Stimulated activated CD4-positive, alpha-beta T cell treated with anti-CD3 and anti-CD28 coated beads, TNF-alpha, amount 100 ng/mL, for 24 hours (primary cell): ENCODE data around the gene TEAD4.

ENCODE experiments used
- DNase-seq, 3 experiments: peaks; one replicate each; pipeline ENCODE4 v3.0.0-alpha.2; 2020; ENCODE audit warnings: low read depth in 3 of 3

TEAD4 gene

GRCh38 chr12:3081091-3081490, 121.9 kb downstream of the TEAD4 start:
- no peak for DNase-seq

DNA sequence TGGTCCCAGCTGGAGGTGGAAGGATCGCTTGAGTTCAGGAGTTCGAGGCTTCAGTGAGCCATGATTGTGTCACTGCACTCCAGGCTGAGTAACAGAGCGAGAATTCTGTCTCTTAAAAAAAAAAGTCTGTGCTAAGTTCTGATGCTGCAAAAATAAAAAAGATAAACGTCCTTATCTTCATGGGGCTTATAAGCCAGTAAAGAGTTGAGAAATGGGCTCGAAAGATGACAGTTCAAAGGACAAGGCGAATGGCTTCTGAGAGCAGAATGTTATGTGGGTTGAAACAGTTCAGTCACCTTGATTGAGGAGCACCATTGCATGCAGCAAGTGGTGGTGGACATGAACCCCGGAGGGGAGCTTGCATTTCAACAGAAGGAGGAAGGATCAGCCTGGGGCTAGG, 122.7 kb downstream of the TEAD4 start:
- no peak for DNase-seq

DNA sequence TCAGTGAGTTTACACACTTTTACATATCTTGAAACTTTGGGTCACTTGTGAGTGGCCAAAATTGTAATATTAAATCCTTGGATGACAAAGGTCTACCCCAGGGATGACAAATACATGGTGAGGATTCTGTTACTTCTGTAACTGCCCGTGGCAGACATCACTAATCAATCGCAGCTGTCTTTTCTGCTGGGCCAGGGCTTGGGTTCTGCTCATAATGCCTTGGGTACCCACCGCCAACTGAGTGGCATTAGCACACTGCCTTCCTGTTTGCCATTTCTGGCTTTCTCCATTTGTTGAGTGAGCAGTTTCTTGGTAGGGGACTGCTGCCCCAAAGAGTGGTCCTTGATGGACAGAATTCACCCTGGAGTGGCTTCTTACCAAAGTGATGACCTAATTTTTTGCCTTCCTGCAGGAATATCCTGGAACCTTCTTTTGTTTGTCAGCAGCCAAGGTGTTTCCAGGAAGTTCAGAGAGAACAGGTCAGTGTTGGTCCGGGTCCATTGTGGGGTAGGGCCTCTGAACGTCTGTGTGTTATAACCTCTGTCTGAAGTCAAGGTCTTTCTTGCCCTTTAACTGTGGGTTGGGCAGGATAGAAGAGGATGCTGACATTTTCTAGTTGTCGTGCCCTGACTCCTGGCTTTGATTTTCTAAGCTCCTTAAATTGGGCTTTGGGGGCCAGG, 124.2 kb downstream of the TEAD4 start:
- DNase-seq = no peak

DNA sequence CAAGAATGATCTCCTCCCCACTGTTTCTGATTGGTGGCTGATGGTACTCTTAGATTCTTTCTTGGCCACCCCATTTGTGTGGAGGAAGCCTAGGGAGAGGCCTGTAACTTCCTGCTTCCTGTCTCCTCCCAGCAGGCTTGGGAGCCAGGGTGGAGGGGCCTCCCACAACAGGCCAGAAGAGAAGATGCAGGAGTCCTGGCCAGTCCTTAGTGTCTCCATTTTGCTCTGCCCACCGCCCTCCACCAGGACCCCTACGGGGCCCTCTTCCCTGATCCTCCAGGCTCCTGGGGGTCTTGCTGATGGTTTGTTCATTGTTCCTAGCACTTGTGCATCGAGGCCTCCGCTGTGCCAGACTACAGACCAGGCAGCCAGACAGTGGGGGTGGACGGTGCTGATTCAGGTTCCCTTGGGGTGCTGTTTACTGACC, 124.7 kb downstream of the TEAD4 start:
- no peak for DNase-seq

DNA sequence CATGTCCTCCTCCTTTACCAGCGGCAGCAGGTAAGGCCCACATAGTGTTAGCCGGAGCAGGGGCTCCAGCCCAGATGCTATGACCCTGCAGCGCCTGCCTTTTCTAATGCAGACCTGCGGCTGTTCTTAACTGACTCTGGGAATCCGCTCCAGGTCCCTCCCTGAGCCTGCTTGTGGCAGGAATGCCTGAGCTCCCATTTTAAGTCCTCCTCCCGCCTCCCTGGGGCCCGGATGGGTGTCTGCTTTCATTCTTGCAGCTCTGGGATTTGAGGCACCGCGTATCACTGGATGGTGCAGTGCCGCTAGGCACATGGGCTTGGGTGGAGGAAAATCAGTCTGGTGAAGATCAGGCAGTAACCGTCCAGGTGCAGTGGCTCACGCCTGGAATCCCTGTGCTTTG, 125.5 kb downstream of the TEAD4 start:
- no peak for DNase-seq

DNA sequence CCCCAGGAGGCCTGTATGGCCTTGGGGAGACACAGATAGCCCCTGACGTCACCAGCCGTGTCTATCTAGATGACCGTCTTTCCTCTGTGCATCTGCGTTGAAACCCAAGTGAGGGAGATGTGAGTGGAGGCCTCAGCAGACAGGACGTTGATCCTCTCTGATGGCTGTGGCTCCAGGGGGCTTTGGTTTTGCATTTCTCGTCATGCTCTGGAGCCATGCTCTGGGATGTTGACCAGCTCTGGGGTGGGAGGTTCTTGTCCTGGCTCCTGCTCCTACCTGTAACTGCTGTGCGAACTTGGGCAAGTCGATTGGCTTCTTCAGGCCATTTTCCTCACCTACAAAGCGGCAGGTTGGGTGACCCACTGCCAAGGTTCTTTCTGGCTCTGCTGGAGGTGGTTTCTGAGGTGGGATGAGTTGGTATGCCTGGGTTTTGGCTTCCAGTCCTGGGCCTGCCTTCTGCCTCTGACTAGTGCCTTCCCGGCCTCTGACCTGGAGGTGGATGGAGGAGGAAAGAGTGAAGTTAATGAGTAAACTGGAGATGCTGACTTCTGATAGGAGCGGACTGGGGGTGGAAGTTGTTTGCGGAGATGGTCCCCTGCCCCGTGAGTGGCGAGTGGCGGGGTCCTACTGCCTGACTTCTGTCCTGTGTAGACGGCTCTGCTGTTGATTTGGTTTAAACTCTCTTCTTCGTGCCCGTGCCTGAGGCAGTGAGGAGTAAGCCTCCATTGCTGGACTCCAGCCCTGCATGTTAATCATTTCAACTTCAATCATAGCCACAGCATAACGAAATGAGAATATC, 126.3 kb downstream of the TEAD4 start:
- no peak for DNase-seq

DNA sequence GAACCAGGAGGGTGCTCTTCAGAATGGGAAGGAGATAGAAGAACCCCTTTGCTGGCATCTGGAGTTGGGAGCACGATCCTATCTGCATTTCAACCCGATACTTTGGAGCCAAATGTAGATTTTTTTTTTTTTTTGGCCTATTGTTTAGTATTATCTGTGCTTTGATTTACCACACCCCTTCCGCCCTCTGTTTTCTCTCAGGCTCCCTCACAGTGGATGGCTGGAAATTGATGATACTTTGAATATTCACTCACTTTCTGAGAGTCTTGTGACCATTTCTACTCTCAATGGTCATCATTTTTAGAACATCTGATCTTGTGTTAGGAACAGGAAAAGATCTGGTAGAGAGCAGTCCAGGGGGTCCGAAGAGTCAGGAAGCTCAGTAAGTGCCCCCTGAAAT, 127.0 kb downstream of the TEAD4 start:
- DNase-seq = no peak

DNA sequence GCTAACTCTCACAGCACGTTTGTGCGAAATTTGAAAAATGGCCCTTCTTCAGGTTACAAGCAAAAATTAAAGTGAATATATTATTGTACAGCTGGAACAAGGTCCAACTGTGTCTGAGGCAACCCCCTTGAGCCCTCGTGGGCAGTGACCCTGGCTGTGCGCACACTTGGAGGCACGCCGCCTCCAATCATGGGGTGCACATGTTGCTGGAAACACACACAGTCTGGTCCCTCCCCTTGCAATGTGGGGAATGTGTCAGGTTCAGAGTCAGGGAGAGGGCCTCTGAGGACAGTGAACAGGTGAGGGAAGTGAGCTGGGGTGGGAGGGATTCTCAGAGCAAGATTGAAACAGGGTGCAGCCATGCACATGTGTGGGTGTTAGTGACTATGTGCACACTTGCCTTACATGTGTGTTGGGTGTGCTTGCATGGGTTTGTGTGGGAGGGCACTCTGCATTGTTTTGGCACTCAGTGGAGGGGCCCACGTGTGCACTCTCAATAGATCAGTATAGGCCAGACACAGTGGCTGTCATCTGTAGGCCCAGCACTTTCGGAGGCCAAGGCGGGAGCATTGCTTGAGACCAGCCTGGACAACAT, 127.6 kb downstream of the TEAD4 start:
- DNase-seq = no peak

DNA sequence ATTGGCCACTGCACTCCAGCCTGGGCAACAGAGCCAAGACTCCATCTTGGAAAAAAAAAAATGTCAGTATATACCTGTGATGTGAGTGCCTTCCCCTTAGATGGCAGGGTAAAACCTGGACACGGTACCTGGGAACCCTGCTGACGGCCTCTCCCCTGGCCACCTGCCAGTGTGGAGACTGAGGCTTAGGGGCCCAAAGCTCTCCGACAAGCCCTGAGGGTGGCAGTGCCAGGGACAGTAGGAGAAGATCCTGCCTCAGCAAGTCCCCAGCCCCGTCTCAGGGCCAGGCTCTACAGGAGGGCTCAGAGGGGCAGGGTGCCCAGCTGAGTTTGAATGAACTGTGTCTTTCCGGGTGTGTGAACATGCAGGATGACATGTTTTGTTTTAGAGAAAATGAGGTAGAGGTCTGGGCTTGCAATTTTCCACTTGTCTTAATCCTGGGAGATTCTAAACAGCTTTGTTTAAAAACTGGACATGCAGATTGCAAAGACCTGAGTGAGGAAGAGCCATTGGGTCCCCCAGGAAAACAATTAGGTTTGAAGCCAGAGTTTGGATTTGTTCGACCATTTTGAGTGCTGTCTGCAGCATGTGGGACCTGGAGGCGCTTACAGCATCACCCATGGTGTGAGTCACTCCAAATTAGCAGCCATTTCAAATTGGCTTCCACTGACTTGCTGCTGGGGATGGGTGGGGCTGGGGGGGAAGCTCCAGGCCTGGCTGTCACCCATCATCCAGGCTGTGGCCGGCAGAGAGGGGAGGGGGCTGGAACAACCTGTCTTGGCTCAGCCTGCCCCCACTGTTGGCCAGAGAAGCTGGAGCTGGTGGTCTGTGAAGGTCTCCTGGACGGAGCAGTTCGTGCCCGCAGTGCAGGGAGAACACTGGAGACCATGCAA, 128.8 kb downstream of the TEAD4 start:
- no peak for DNase-seq

DNA sequence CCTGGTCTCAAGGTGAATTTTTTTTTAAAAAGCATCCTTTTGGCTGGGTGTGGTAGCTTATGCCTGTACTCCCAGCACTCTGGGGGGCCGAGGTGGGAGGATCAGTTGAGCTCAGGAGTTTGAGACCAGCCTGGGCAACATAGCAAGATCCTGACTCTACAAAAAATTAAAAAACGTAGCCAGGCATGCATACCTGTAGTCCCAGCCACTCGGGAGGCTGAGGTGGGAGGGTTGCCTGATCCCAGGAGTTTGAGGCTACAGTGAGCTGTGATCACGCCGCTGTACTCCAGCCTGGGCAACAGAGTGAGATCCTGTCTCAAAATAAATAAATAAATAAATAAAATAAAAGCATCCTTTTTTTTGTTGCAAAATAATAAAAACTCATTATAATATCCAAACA, 130.4 kb downstream of the TEAD4 start:
- DNase-seq = no peak
